Ishikawa (cell line): ENCODE results near the gene FRAS1.

Experiments used
- CEBPB ChIP-seq: IDR thresholded peaks from 2 replicates; pipeline ENCODE4 v1.6.1; 2012
- CREB1 ChIP-seq: IDR thresholded peaks from 2 replicates; pipeline ENCODE4 v1.6.1; 2012; ENCODE audit warnings: low read depth
- EGR1 ChIP-seq: IDR thresholded peaks from 2 replicates; pipeline ENCODE4 v1.6.1; 2012
- EP300 ChIP-seq: IDR thresholded peaks from 2 replicates; pipeline ENCODE4 v1.6.1; 2012; ENCODE audit warnings: borderline replicate concordance
- FOXM1 ChIP-seq: IDR thresholded peaks from 2 replicates; pipeline ENCODE4 v1.6.1; 2012; ENCODE audit warnings: low read depth, borderline replicate concordance
- NFIC ChIP-seq: IDR thresholded peaks from 2 replicates; pipeline ENCODE4 v1.6.1; 2012
- RAD21 ChIP-seq: IDR thresholded peaks from 2 replicates; pipeline ENCODE4 v1.6.1; 2012; ENCODE audit warnings: low read depth
- REST ChIP-seq: IDR thresholded peaks from 2 replicates; pipeline ENCODE4 v1.6.1; 2012; ENCODE audit warnings: low read depth, mild to moderate bottlenecking
- TAF1 ChIP-seq: IDR thresholded peaks from 2 replicates; pipeline ENCODE4 v1.6.1; 2012; ENCODE audit warnings: low read depth, mild to moderate bottlenecking
- TCF12 ChIP-seq: IDR thresholded peaks from 2 replicates; pipeline ENCODE4 v1.6.1; 2012; ENCODE audit warnings: low read depth
- TEAD4 ChIP-seq: IDR thresholded peaks from 2 replicates; pipeline ENCODE4 v1.6.1; 2012
- USF1 ChIP-seq: IDR thresholded peaks from 2 replicates; pipeline ENCODE4 v1.6.1; 2012
- YY1 ChIP-seq: IDR thresholded peaks from 2 replicates; pipeline ENCODE4 v1.6.1; 2012; ENCODE audit warnings: low read depth
- ZBTB7A ChIP-seq: IDR thresholded peaks from 2 replicates; pipeline ENCODE4 v1.6.1; 2012; ENCODE audit warnings: low read depth
- TF ChIP-seq, protein P1 (sequence below): IDR thresholded peaks from 2 replicates; pipeline ENCODE4 v1.6.1; 2012

Gene FRAS1

GRCh38 chr4:78138252-78138651 lies 81.1 kb downstream of the FRAS1 start:
- TF ChIP-seq EP300 (no peak), RAD21 (no peak), YY1 (no peak), TAF1 (no peak), ZBTB7A (no peak), EGR1 (no peak), REST (no peak), TCF12 (no peak), CEBPB (no peak), NFIC (no peak), TEAD4 (no peak)
- TF ChIP-seq, protein P1, sequence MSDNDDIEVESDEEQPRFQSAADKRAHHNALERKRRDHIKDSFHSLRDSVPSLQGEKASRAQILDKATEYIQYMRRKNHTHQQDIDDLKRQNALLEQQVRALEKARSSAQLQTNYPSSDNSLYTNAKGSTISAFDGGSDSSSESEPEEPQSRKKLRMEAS, result no peak

DNA sequence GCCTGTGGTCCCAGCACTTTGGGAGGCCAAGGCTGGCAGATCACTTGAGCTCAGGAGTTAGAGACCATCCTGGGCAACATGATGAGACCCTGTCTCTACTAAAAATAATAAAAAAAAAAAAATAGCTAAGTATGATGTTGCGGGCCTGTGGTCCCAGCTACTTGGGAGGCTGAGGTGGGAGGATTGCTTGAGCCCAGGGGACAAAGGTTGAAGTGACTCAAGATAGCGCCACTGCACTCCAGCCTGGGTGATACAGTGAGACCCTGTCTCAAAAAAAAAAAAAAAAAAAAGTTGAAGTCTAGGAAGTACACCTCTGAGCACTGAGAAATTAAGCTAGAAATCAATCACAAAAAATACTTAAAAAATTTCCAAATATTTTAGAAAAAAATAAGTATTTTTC lies 86.5 kb downstream of the FRAS1 start:
- TF ChIP-seq FOXM1 (no peak), RAD21 (no peak), TAF1 (no peak), TEAD4 (no peak), EP300 (no peak), EGR1 (no peak), CREB1 (no peak), ZBTB7A (no peak), REST (no peak), NFIC (no peak), TCF12 (no peak), CEBPB (no peak), USF1 (no peak), YY1 (no peak)
- TF ChIP-seq, protein P1, result no peak

DNA sequence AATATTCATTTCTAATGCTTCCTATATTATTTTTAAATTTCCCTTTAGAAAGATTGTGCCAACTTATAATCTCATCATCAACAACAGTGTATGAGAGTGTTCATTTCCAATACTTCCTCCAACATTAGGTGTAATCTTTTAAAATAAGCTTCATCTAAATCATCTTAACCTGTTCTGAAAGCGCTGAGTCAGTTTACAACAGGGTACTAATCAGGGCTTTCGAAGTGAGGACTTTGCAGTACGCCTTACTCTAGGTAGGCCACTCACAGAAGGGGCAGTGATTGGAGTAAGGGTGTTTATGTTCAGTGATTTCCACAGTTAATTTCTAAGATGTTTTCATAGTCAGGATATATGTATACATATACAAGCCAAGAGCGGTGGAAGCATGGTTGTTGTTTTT lies 87.9 kb downstream of the FRAS1 start:
- TF ChIP-seq USF1 (no peak), FOXM1 (no peak), TEAD4 (no peak), CEBPB (no peak), NFIC (no peak), TAF1 (no peak), REST (no peak), TCF12 (no peak), RAD21 (no peak)

DNA sequence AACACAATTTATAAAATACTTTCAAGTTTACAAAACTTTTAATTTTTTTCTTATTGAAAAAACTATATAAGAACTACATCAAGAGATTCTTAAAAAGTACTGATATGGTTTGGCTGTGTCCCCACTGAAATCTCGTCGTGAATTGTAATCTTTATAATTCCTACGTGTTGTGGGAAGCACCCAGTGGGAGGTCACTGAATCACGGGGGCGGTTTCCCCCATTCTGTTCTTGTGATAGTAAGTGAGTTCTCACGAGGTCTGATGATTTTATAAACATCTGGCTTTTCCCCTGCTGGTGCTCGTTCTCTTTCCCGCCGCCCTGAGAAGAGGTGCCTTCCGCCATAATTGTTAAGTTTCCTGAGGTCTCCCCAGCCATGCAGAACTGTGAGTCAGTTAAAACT lies 88.5 kb downstream of the FRAS1 start:
- TF ChIP-seq CREB1 (no peak), YY1 (no peak), EP300 (no peak), EGR1 (no peak), TEAD4 (no peak), RAD21 (no peak), NFIC (no peak), REST (no peak), TAF1 (no peak), TCF12 (no peak), ZBTB7A (no peak), USF1 (no peak), FOXM1 (no peak), CEBPB (no peak)
- TF ChIP-seq, protein P1, result no peak
